Testis (tissue), 2 donors: ENCODE results near the gene NCK2.

Experiments
- CTCF ChIP-seq, 3 experiments: fragments of 450-650 bp in 2 of 3; fragments of 200-600 bp in 1 of 3; sonication (generic) in 1 of 3; IDR thresholded peaks; one replicate each; pipeline ENCODE4 v1.5.1; 2016 to 2019; ENCODE audit warnings: antibody characterized with exemption in 3 of 3, mild to moderate bottlenecking in 2 of 3, moderate library complexity in 1 of 3
- POLR2A ChIP-seq: fragments of 450-650 bp; IDR thresholded peaks from one replicate; pipeline ENCODE4 v1.6.1; 2017; ENCODE audit warnings: antibody characterized with exemption, mild to moderate bottlenecking, moderate library complexity

GRCh38 chr2:105732101-105732500 lies 12.6 kb upstream of the NCK2 start:
- TF ChIP-seq CTCF (IDR thresholded peaks at IDR 0.05) (no peak), POLR2A (no peak)
